ENCODE data around the gene C2CD2. TPM values are rescaled to one million over a fixed set of nuclear protein-coding genes. Genes with fewer than 3 reads are reported as not detected.

Gene C2CD2
- total RNA-seq, 1 donor = 5.6 TPM

DNA sequence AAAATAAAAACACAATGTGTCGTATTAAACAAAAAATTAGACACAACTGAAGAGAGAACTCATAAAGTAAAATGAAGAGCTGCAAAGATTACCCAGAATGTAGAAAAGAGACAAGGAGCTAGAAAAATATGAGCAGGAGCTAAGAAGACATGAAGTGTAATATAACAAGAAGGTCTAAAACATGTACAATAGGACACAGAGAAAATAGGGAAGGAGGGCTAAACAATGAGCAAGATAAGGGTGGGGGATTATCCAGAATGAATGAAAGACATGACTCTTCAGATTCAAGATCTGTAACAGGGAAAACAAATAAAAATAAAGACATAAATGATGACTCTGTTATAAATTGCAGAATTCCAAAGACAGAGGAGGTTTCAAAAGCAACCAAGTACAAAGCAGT, 112.9 kb downstream of the C2CD2 start:
- no peaks in the 10 kb centered on the region for H3K4me1 ChIP-seq (ENCODE audit: insufficient read depth, low read length)
- no peaks in the 10 kb centered on the region for H3K27me3 ChIP-seq (ENCODE audit: insufficient read depth, low read length)
- H3K9me3 ChIP-seq (ENCODE audit: low read depth, low read length) = peaks cover 6% of the 10 kb centered on the region
- H3K4me3 ChIP-seq (ENCODE audit: low read length) = no peak overlapping the region

DNA sequence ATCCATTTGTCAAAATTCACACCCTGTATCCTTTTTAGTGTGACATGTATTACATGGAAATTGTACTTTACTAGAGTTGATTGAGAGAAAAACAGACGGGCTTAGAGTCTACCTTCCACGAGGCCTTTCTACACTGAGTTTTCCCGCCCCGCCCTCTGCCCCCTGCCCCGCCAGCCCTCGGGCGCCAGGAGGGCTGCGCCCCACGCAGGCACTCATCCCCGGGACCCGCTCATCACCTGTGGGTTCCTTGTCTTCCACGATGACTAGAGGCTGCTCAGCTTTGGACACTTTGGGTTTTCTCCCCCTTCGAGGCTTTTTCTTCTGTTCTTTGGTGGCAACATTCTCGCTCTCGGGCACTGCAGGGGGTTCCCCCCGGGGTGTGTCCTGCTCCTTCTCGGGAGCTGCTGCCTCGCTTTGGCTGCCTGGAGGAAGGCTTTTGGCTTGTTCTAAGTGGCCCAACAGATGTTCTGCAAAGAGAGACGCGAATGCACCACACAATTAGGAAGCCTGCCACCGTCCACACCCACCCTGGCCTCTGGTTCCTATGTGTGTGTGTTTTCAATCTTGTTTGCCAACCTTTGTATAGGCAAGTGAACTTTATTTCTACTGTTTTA, 114.3 kb downstream of the C2CD2 start:
- H3K4me3 ChIP-seq (ENCODE audit: low read length) = no peak overlapping the region
- H3K9me3 ChIP-seq (ENCODE audit: low read depth, low read length) = peaks cover 6% of the 10 kb centered on the region
- H3K27me3 ChIP-seq (ENCODE audit: insufficient read depth, low read length) = no peaks in the 10 kb centered on the region
- H3K4me1 ChIP-seq (ENCODE audit: insufficient read depth, low read length) = no peaks in the 10 kb centered on the region

DNA sequence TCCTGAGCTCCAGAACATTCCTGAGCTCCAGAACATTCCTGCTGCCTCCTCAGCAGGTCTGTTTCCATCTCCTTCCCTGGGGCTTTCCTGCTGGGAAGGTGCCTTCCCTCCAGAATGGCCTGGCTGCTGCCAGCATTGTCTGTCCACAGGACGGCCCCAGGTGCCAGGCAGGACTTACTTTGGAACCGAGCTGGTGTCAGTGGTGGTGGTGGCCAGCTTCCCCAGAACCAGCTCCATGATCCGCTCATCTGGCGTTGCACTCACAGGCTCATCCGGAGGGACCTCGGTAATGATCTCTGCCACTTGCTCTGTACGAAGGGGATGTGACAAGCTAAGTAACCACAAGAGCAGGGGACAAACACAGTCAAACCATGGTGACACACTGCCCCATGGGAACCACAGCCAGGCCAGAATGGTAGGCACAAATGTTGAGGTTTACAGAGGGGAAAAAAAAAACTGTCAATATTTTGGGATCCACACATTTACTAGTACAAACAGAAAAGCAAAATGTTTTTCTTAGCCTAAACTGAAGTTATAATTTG, 116.0 kb downstream of the C2CD2 start:
- peaks cover 6% of the 10 kb centered on the region for H3K9me3 ChIP-seq (ENCODE audit: low read depth, low read length)
- no peak overlapping the region for H3K4me3 ChIP-seq (ENCODE audit: low read length)
- H3K4me1 ChIP-seq (ENCODE audit: insufficient read depth, low read length) = no peaks in the 10 kb centered on the region
- no peaks in the 10 kb centered on the region for H3K27me3 ChIP-seq (ENCODE audit: insufficient read depth, low read length)

GRCh38 chr21:41836166-41837015, 117.4 kb downstream of the C2CD2 start:
- H3K4me3 ChIP-seq (ENCODE audit: low read length) = no peak overlapping the region
- peaks cover 6% of the 10 kb centered on the region for H3K9me3 ChIP-seq (ENCODE audit: low read depth, low read length)
- no peaks in the 10 kb centered on the region for H3K4me1 ChIP-seq (ENCODE audit: insufficient read depth, low read length)
- no peaks in the 10 kb centered on the region for H3K27me3 ChIP-seq (ENCODE audit: insufficient read depth, low read length)

DNA sequence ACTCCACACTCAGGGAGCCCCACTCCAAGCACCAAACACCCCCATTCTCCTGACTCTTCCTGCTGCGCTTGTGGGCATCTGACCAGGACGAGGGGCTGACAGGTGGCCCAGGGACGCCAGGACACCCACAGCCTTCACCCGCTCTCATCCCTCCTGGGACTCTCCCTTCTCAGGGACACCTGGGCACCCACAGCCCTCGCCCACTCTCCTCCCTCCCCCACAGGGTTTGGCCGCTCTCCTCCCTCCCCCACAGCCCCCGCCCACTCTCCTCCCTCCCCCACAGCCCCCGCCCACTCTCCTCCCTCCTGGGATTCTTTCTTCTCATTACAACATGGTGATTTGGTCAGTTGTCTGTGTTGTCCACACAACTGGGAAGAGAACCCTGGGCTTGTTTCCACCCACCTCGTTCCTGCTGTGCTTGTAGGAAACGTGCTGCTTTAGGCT, 118.1 kb downstream of the C2CD2 start:
- Histone ChIP-seq H3K4me3 (ENCODE audit: low read length) (no peak overlapping the region), H3K9me3 (ENCODE audit: low read depth, low read length) (no peaks in the 10 kb centered on the region), H3K27me3 (ENCODE audit: insufficient read depth, low read length) (no peaks in the 10 kb centered on the region), H3K4me1 (ENCODE audit: insufficient read depth, low read length) (no peaks in the 10 kb centered on the region)

Other genes with a start within 250 kb of the C2CD2 start
- 0.31 TPM for gene RIPK4, start 187.0 kb downstream of the C2CD2 start, total RNA-seq
- gene PRDM15, start 74.7 kb downstream of the C2CD2 start, total RNA-seq = 8.1 TPM
- gene ZBTB21, start 56.3 kb upstream of the C2CD2 start, total RNA-seq = 60.4 TPM
- under 0.01 TPM for gene UMODL1, start 117.3 kb upstream of the C2CD2 start, total RNA-seq